Cardiac muscle cell (in vitro differentiated cells and primary cell): Measurements from ENCODE around the gene DR1. TPM values are rescaled to one million over a fixed set of nuclear protein-coding genes. Genes with fewer than 3 reads are reported as not detected.

ENCODE experiments used
- DNase-seq, 2 donors: peaks; one replicate each; pipeline versions ENCODE4 v3.0.0 to v3.0.0-alpha.2; 2010 to 2017; ENCODE audit warnings: low read depth in 1 of 2, low spot score in 1 of 2
- H3K27ac ChIP-seq: fragments of 200-600 bp; sonication (generic); 2 replicates; pipeline ENCODE4 v1.5.1; 2016
- H3K27me3 ChIP-seq: fragments of 200-600 bp; sonication (generic); 2 replicates; pipeline ENCODE4 v1.6.0; 2016; ENCODE audit warnings: control low read depth
- H3K36me3 ChIP-seq: fragments of 200-600 bp; sonication (generic); 2 replicates; pipeline ENCODE4 v1.5.1; 2016; ENCODE audit warnings: control low read depth
- H3K4me1 ChIP-seq: fragments of 200-600 bp; sonication (generic); 2 replicates; pipeline ENCODE4 v1.8.1; 2017; ENCODE audit warnings: low read depth, mild to moderate bottlenecking, mixed run types
- H3K4me3 ChIP-seq: fragments of 200-600 bp; sonication (generic); 2 replicates; pipeline ENCODE4 v1.5.1; 2016; ENCODE audit warnings: mild to moderate bottlenecking
- H3K9me3 ChIP-seq: fragments of 200-600 bp; sonication (generic); 2 replicates; pipeline ENCODE4 v1.5.1; 2017; ENCODE audit warnings: low read depth, mild to moderate bottlenecking, control low read depth
- polyA plus RNA-seq: library from polyadenylated mRNA; unstranded; fragments of >200 nt; fragmentation: Nextera tagmentation; extraction: Ambion mirVana; gene quantifications from 2 replicates; pipeline ENCODE4 v1.2.1, GENCODE V29; 2016
- total RNA-seq: library from RNA; depleted of rRNA; stranded (reverse); fragments of >200 nt; gene quantifications from 2 replicates; pipeline ENCODE4 v1.2.3, GENCODE V29; 2016
- TF ChIP-seq, protein P1 (sequence below): IDR thresholded peaks from 2 replicates; pipeline ENCODE4 v1.5.1; 2012; ENCODE audit warnings: low read depth, mild to moderate bottlenecking, low read length

The DR1 gene
- total and polyA plus RNA-seq, 2 experiments from 2014 or later, result 16.1 to 21.8 TPM

GRCh38 chr1:93399781-93400180 is 54.1 kb downstream of the DR1 start:
- Histone ChIP-seq H3K4me1 (no peaks in the 10 kb centered on the region), H3K9me3 (no peaks in the 10 kb centered on the region), H3K4me3 (no peak overlapping the region), H3K27me3 (no peaks in the 10 kb centered on the region), H3K27ac (no peak overlapping the region), H3K36me3 (no peaks in the 10 kb centered on the region)
- no peak for DNase-seq
- TF ChIP-seq, protein P1, sequence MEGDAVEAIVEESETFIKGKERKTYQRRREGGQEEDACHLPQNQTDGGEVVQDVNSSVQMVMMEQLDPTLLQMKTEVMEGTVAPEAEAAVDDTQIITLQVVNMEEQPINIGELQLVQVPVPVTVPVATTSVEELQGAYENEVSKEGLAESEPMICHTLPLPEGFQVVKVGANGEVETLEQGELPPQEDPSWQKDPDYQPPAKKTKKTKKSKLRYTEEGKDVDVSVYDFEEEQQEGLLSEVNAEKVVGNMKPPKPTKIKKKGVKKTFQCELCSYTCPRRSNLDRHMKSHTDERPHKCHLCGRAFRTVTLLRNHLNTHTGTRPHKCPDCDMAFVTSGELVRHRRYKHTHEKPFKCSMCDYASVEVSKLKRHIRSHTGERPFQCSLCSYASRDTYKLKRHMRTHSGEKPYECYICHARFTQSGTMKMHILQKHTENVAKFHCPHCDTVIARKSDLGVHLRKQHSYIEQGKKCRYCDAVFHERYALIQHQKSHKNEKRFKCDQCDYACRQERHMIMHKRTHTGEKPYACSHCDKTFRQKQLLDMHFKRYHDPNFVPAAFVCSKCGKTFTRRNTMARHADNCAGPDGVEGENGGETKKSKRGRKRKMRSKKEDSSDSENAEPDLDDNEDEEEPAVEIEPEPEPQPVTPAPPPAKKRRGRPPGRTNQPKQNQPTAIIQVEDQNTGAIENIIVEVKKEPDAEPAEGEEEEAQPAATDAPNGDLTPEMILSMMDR, result no peak

- DNase-seq, result no peak
- H3K27ac ChIP-seq, result no peak overlapping the region
- H3K36me3 ChIP-seq, result no peaks in the 10 kb centered on the region
- no peaks in the 10 kb centered on the region for H3K9me3 ChIP-seq
- H3K4me3 ChIP-seq, result no peak overlapping the region
- TF ChIP-seq, protein P1, result no peak
- H3K4me1 ChIP-seq, result no peaks in the 10 kb centered on the region
- no peaks in the 10 kb centered on the region for H3K27me3 ChIP-seq
Measured at GRCh38 chr1:93408203-93408602, 62.5 kb downstream of the DR1 start.

GRCh38 chr1:93411000-93411399 is 65.3 kb downstream of the DR1 start:
- DNase-seq, result no peak
- H3K4me3 ChIP-seq, result no peak overlapping the region
- no peaks in the 10 kb centered on the region for H3K36me3 ChIP-seq
- TF ChIP-seq, protein P1, result no peak
- no peaks in the 10 kb centered on the region for H3K9me3 ChIP-seq
- no peaks in the 10 kb centered on the region for H3K4me1 ChIP-seq
- H3K27me3 ChIP-seq, result no peaks in the 10 kb centered on the region
- no peak overlapping the region for H3K27ac ChIP-seq

DNA sequence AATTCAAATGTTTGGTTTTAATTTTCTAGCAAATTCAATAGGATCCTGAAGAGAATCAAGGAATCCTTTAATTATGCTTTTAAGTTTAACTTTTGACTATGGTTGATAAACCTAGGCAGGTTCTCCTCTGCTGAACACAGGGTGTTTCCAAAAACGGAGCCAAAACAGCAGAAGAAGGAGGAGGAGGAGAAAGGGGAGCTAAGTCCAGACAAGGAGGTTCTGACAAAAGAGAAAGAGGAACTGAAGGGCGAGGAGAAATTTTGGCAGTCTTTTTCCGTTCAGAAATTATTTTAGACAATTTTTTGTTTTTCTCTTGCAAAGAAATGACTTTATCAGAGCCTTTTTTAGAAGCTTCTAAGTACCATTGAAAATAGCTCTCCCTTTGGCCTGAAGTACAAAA is 69.0 kb downstream of the DR1 start:
- TF ChIP-seq, protein P1, result no peak
- Histone ChIP-seq H3K27ac (no peak overlapping the region), H3K4me3 (no peak overlapping the region)

DNA sequence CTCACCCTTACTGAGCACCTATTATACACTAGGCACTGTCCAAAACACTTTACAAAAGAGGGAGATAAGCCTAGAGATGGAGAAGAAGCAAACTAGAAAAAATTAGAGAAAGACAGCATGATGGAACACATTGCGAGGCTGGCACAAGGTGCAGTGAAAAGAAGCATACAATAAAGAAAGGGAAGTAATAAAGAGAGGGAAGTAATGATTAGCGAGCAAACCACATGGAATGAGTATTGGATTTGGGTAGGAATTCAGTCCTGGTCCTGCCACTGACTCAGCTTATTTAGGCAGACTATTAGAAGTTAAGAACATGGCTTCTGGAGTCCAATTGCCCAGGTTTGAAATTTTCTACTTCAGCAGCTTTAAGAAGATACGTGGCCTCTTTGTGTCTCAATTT is 69.6 kb downstream of the DR1 start:
- Histone ChIP-seq H3K9me3 (no peaks in the 10 kb centered on the region), H3K4me1 (no peaks in the 10 kb centered on the region), H3K27ac (no peak overlapping the region), H3K36me3 (no peaks in the 10 kb centered on the region), H3K27me3 (no peaks in the 10 kb centered on the region), H3K4me3 (no peak overlapping the region)
- no peak for DNase-seq
- TF ChIP-seq, protein P1, result no peak

More for the DNA sequence above, 69.0 kb downstream of the DR1 start:
- Histone ChIP-seq H3K4me1 (no peaks in the 10 kb centered on the region), H3K9me3 (no peaks in the 10 kb centered on the region), H3K27me3 (no peaks in the 10 kb centered on the region), H3K36me3 (no peaks in the 10 kb centered on the region)
- DNase-seq, result no peak

DNA sequence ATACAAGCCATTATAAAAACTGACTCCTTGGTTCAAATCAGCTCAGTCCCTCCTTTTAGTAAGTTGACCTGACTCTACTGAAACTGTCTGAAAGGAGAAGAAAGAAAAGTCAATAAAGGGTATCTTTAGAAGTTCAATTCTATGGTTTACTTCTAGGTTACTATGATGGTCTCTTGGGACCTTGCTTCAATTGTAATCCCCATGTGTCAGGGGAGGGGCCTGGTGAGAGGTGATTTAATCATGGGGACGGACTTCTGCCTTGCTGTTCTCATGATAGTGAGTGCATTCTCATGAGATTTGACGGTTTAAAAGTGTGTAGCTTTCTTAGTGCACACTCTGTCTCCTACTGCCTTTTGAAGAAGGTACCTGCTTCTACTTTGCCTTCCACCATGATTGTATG is 70.5 kb downstream of the DR1 start:
- Histone ChIP-seq H3K27me3 (no peaks in the 10 kb centered on the region), H3K27ac (no peak overlapping the region), H3K4me1 (no peaks in the 10 kb centered on the region), H3K4me3 (no peak overlapping the region), H3K36me3 (no peaks in the 10 kb centered on the region), H3K9me3 (no peaks in the 10 kb centered on the region)
- no peak for DNase-seq
- TF ChIP-seq, protein P1, result no peak
